Endometrial microvascular endothelial cells (primary cell): ENCODE data around the gene GLYATL3. TPM values are rescaled to one million over a fixed set of nuclear protein-coding genes. Genes with fewer than 3 reads are reported as not detected.

Experiments used
- in situ Hi-C: cut with HindIII; loops from 2 replicates; pipeline ENCODE4 v1.10.0; 2017; ENCODE audit warnings: low sequenced_read_pairs, low pct_unique_long_range_greater_than_20kb; ENCODE audit errors: inconsistent ontology term
- total RNA-seq: library from RNA; depleted of rRNA; stranded (reverse); fragments of >200 nt; gene quantifications from one replicate; pipeline ENCODE4 v1.2.3, GENCODE V29; 2015; ENCODE audit errors: inconsistent ontology term

Gene GLYATL3
- total RNA-seq, 1 donor from 2014 or later = not detected

GRCh38 chr6:49539102-49539501 is 39.4 kb downstream of the GLYATL3 start:
- in situ Hi-C loops = no loop called here

- in situ Hi-C loops = no loop called here
These were observed 40.9 kb downstream of the GLYATL3 start for GRCh38 chr6:49540614-49541013.

GRCh38 chr6:49541210-49541724 is 41.5 kb downstream of the GLYATL3 start:
- in situ Hi-C loops = no loop called here

GRCh38 chr6:49541936-49542335 is 42.2 kb downstream of the GLYATL3 start:
- in situ Hi-C loops = no loop called here

GRCh38 chr6:49543087-49543858 is 43.5 kb downstream of the GLYATL3 start:
- in situ Hi-C loops = no loop called here

- in situ Hi-C loops = no loop called here
These were observed 46.6 kb downstream of the GLYATL3 start for GRCh38 chr6:49546331-49546730.

- in situ Hi-C loops = no loop called here
These were observed 49.0 kb downstream of the GLYATL3 start for GRCh38 chr6:49548613-49549304.

- in situ Hi-C loops = loop anchor here (25.0 kb wide), 1 partner anchor 88 kb away; the partner anchor contains the start of genes CENPQ and MMUT
These were observed 50.2 kb downstream of the GLYATL3 start for GRCh38 chr6:49549691-49550491.

GRCh38 chr6:49550492-49551077 is 50.9 kb downstream of the GLYATL3 start, which contains the start of gene C6orf141:
Gene C6orf141, plus strand, starts transcription at chr6:49550668. Its CDS starts 125 bp downstream, at chr6:49550793.
- in situ Hi-C loops = loop anchor here (25.0 kb wide), 1 partner anchor 88 kb away; the partner anchor contains the start of genes CENPQ and MMUT

- in situ Hi-C loops = loop anchor here (25.0 kb wide), 1 partner anchor 89 kb away; the partner anchor contains the start of genes CENPQ and MMUT
These were observed 51.5 kb downstream of the GLYATL3 start for GRCh38 chr6:49551078-49551865.

GRCh38 chr6:49551866-49552129 is 52.1 kb downstream of the GLYATL3 start:
- in situ Hi-C loops = loop anchor here (25.0 kb wide), 1 partner anchor 89 kb away; the partner anchor contains the start of genes CENPQ and MMUT

GRCh38 chr6:49552596-49552995 is 52.9 kb downstream of the GLYATL3 start:
- in situ Hi-C loops = loop anchor here (25.0 kb wide), 1 partner anchor 90 kb away; the partner anchor contains the start of genes CENPQ and MMUT

GRCh38 chr6:49553384-49553783 is 53.7 kb downstream of the GLYATL3 start:
- in situ Hi-C loops = loop anchor here (25.0 kb wide), 1 partner anchor 91 kb away; the partner anchor contains the start of genes CENPQ and MMUT

- in situ Hi-C loops = loop anchor here (25.0 kb wide), 1 partner anchor 94 kb away; the partner anchor contains the start of genes CENPQ and MMUT
These were observed 56.2 kb downstream of the GLYATL3 start for GRCh38 chr6:49555951-49556350.

GRCh38 chr6:49556429-49556837 is 56.7 kb downstream of the GLYATL3 start:
- in situ Hi-C loops = loop anchor here (25.0 kb wide), 1 partner anchor 94 kb away; the partner anchor contains the start of genes CENPQ and MMUT

- in situ Hi-C loops = loop anchor here (25.0 kb wide), 1 partner anchor 95 kb away; the partner anchor contains the start of genes CENPQ and MMUT
These were observed 57.5 kb downstream of the GLYATL3 start for GRCh38 chr6:49557177-49557576.

GRCh38 chr6:49558238-49558637 is 58.5 kb downstream of the GLYATL3 start:
- in situ Hi-C loops = loop anchor here (25.0 kb wide), 1 partner anchor 96 kb away; the partner anchor contains the start of genes CENPQ and MMUT
